ELF-1 (cell line): ENCODE measurements around the gene RFC5.
"Not testable (repeated sequence)": the region's sequence is repeated elsewhere in the genome, so short reads cannot be mapped to it uniquely, and the experiment has no call there.

Experiments used
- DNase-seq: peaks from one replicate; pipeline ENCODE4 v3.0.0-alpha.2; 2016; ENCODE audit warnings: low read depth, low spot score

The RFC5 gene

GRCh38 chr12:118073768-118074167, 57.3 kb downstream of the RFC5 start:
- no peak for DNase-seq

DNA sequence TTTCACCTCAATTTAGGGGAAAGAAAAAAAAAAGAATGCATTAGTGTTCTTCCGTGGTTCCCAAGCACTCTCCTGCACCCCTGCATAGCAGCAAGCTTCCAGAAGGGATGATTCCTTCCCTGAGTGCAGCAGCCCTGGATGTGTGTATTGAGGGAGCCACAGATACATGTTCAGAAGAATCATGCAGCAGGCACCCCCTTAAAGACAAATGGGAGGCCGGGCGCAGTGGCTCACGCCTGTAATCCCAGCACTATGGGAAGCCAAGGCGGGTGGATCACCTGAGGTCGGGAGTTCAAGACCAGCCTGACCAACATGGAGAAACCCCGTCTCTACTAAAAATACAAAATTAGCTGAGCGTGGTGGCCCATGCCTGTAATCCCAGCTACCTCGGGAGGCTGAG, 65.0 kb downstream of the RFC5 start:
- not testable (repeated sequence) for DNase-seq
